ENCODE results near the gene HSFX2.
"Not testable (repeated sequence)": the region's sequence is repeated elsewhere in the genome, so short reads cannot be mapped to it uniquely, and the experiment has no call there.

DNA sequence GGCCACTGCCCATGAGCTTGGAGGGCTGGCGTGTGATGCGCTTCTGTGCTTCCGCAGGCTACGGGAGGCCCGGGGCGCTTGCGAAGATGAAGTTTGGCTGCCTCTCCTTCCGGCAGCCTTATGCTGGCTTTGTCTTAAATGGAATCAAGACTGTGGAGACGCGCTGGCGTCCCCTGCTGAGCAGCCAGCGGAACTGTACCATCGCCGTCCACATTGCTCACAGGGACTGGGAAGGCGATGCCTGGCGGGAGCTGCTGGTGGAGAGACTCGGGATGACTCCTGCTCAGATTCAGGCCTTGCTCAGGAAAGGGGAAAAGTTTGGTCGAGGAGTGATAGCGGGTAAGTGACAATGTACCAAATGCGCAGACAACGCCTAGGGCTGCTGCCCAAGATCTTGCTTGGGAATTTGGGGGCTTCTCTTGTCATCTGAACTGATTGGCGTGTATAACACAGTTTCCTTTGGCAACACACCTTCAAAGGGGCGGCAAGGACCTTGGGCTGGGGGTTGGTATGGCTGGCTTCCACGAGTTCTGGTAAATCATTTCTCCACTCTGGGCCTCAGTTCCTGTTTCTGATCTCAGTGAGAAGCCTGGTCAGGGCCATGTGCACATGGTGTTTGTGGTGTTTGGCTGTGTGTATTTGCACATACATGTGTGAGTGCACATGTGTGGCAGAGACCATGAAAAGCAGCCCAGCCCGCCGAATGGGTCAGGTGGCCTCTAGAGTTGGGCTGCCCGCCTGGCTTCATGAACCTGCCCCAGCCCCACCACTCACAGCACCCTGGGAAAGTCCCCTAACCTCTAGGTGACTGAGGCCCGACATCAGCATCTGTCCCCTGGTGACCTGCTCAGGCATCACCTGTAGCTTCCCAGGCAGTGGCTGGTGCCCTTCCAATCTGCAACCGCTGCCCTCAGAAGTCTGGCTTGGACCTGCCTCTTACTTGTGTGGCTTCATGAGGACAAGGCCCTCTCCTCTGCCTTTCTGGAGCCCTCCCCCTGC is 49.3 kb downstream of the HSFX2 start:
- TF ChIP-seq EZH2 (IDR thresholded peaks at IDR 0.05); POLR2AphosphoS5 (IDR thresholded peaks at IDR 0.05; ENCODE audit: borderline replicate concordance, low read depth, low read length); FOXP2 (optimal IDR thresholded peaks at IDR 0.05; ENCODE audit: control extremely low read depth, extremely low read length, insufficient read depth): not testable (repeated sequence)
